Calu3 (cell line): ENCODE measurements around the gene ATG7. TPM values are rescaled to one million over a fixed set of nuclear protein-coding genes. Genes with fewer than 3 reads are reported as not detected.

Source experiments
- BruUV-seq: library from RNA; stranded (reverse); fragments of 400-500 nt; replicated peaks from 2 replicates; lab custom pipeline; 2021; lab: Mats Ljungman, UMichigan
- CTCF ChIA-PET: fragments of 300-600 bp; sonication (Branson Sonifier 250); formaldehyde crosslinking; loops from one replicate; lab custom pipeline; 2022; ENCODE audit warnings: antibody characterized with exemption; lab: Charles Lee
- DNase-seq: peaks from one replicate; pipeline ENCODE4 v3.0.0; 2022
- H3K27ac Mint-ChIP-seq: one replicate; pipeline ENCODE4 v1.8.0; 2022; ENCODE audit warnings: mixed read lengths; ENCODE audit not compliant: unreplicated experiment
- H3K27me3 Mint-ChIP-seq: one replicate; pipeline ENCODE4 v1.8.0; 2022; ENCODE audit warnings: mixed read lengths; ENCODE audit not compliant: unreplicated experiment
- H3K36me3 Mint-ChIP-seq: one replicate; pipeline ENCODE4 v1.8.0; 2022; ENCODE audit warnings: mild to moderate bottlenecking, moderate library complexity, mixed read lengths; ENCODE audit not compliant: insufficient read depth, unreplicated experiment
- H3K4me1 Mint-ChIP-seq: one replicate; pipeline ENCODE4 v1.8.0; 2022; ENCODE audit warnings: mild to moderate bottlenecking, low read depth, mixed read lengths; ENCODE audit not compliant: unreplicated experiment
- H3K4me3 Mint-ChIP-seq: one replicate; pipeline ENCODE4 v1.8.0; 2022; ENCODE audit warnings: mild to moderate bottlenecking, low read depth, moderate library complexity, mixed read lengths; ENCODE audit not compliant: unreplicated experiment
- H3K9me3 Mint-ChIP-seq: one replicate; pipeline ENCODE4 v1.8.0; 2022; ENCODE audit warnings: low read depth, mixed read lengths; ENCODE audit not compliant: unreplicated experiment
- CTCF ChIP-seq: fragments of 200-600 bp; IDR thresholded peaks from one replicate; pipeline ENCODE4 v1.8.0; 2022; ENCODE audit warnings: antibody characterized with exemption; ENCODE audit not compliant: unreplicated experiment
- intact Hi-C: fragments of 100-400 bp; cut with micrococcal nuclease; formaldehyde crosslinking; loops from one replicate; pipeline ENCODE4 v1.10.0; 2022; ENCODE audit not compliant: unreplicated experiment
- total RNA-seq: library from RNA; stranded (reverse); gene quantifications from 2 replicates; pipeline ENCODE4 v1.2.3, GENCODE V29; 2022

Gene ATG7
- total RNA-seq, 1 experiment from 2014 or later, result 37.3 TPM

- H3K9me3 Mint-ChIP-seq, result no peaks in the 10 kb centered on the region
- no peaks in the 10 kb centered on the region for H3K4me1 Mint-ChIP-seq
- TF ChIP-seq CTCF, result no peak
- no peak overlapping the region for H3K27ac Mint-ChIP-seq
- H3K36me3 Mint-ChIP-seq, result peaks cover 49% of the 10 kb centered on the region
- CTCF ChIA-PET, result no interaction called here
- DNase-seq, result no peak
- H3K4me3 Mint-ChIP-seq, result no peak overlapping the region
- intact Hi-C loops, result no loop called here
- BruUV-seq, result no TSS peak
- no peaks in the 10 kb centered on the region for H3K27me3 Mint-ChIP-seq
Observed at GRCh38 chr3:11559816-11560633, 287.8 kb downstream of the ATG7 start.

- Mint-ChIP-seq H3K4me1 (no peaks in the 10 kb centered on the region), H3K9me3 (no peaks in the 10 kb centered on the region), H3K4me3 (no peak overlapping the region), H3K36me3 (peaks cover 48% of the 10 kb centered on the region), H3K27me3 (no peaks in the 10 kb centered on the region), H3K27ac (no peak overlapping the region)
- BruUV-seq, result no TSS peak
- CTCF ChIA-PET, result interaction anchor here (0.7 kb wide), 1 partner anchor 201 kb away, joined by 3 read pairs; no protein-coding TSS in a partner anchor
- DNase-seq, result no peak
- intact Hi-C loops, result no loop called here
- TF ChIP-seq CTCF, result no peak
Observed at GRCh38 chr3:11560746-11561145, 288.5 kb downstream of the ATG7 start.

- no TSS peak for BruUV-seq
- peaks cover 44% of the 10 kb centered on the region for H3K36me3 Mint-ChIP-seq
Observed at GRCh38 chr3:11562277-11562881, 290.2 kb downstream of the ATG7 start.

More at GRCh38 chr3:11562277-11562881, 290.2 kb downstream of the ATG7 start:
- no peaks in the 10 kb centered on the region for H3K4me1 Mint-ChIP-seq
- H3K27ac Mint-ChIP-seq, result no peak overlapping the region
- no peak overlapping the region for H3K4me3 Mint-ChIP-seq
- intact Hi-C loops, result no loop called here
- CTCF ChIA-PET, result no interaction called here
- DNase-seq, result no peak
- no peaks in the 10 kb centered on the region for H3K27me3 Mint-ChIP-seq
- TF ChIP-seq CTCF, result no peak
- H3K9me3 Mint-ChIP-seq, result no peaks in the 10 kb centered on the region
